NCI-H345 treated with DMSO at 0.1 percent for 48 hours (cell line): ENCODE measurements around the gene VANGL2.
"Not testable (repeated sequence)": the region's sequence is repeated elsewhere in the genome, so short reads cannot be mapped to it uniquely, and the experiment has no call there.

Source experiments
- DNase-seq: peaks from one replicate; lab custom pipeline; 2025; ENCODE audit not compliant: unreplicated experiment; lab: John Stamatoyannopoulos, UW

VANGL2 gene

DNA sequence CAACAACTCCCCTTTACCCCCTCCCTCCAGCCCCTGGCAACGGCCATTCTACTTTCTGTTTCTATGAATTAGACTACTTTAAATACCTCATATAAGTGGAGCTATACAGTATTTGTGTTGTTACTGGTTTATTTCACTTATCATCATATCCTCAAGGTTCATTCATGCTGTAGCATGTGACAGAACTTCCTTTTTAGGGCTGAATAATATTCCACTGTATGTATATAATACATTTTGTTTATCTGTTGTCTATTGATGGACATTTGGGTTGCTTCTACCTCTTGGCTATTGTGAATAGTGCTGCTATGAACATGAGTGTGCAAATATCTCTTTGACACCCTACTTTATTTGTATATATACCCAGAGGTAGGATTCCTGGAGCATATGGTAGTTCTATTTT is 31.3 kb upstream of the VANGL2 start:
- no peak for DNase-seq

DNA sequence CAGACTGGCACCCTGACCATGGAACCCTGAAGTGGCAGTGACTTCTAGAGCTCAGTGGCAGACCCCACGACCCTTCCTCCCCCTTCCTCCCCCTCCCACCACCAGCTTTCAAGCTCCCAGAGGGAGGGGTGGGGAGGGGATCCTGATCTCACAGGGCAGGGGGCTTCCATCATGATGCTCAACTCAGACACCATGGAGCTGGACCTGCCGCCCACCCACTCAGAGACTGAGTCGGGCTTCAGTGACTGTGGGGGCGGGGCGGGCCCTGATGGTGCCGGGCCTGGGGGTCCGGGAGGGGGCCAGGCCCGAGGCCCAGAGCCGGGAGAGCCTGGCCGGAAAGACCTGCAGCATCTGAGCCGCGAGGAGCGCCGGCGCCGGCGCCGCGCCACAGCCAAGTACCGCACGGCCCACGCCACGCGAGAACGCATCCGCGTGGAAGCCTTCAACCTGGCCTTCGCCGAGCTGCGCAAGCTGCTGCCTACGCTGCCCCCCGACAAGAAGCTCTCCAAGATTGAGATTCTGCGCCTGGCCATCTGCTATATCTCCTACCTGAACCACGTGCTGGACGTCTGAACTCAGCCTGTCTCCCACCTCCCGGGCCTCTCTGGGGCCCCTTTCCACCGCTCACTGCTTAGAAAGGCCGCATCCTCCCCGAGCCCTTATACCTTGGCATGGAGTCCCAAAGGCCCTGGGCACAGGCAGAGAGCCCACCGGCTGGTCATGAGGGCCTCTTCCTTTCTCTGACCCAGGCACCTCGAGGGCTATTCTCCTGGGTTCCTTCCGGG is 29.6 kb upstream of the VANGL2 start:
- no peak for DNase-seq

DNA sequence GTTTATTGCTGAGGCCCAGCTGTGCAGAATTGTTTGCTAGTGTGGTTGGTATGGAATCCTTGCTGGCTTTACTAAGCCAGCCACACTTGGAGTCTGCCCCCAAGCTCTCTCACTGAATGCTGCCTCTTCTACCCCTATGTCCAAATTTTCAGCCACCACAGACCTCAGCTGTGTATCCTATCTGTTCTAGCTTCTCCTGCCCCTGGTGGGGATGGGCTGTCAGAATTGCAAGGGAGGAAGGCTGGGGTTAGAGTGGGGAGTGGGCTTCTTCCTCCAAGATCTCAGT is 29.1 kb upstream of the VANGL2 start:
- DNase-seq = no peak

DNA sequence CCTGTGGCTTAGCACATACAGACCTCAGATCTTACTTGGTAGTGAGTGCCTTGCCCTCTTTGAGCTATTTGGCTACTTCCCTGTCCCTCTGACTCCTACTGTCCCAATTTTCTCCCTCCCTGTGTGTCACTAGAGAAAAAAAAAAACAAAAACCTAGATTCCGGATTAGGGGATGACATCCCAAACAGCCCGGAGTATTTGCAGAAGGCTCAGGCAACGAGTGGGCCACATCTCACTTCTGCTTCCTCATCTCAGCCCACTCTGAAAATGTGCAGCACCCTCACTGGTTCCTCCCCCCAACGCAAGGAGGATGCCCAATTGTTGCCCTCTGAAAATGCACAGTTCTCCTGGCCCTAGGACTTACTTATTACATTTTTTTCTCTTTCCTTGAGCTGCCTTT is 28.6 kb upstream of the VANGL2 start:
- DNase-seq = no peak

DNA sequence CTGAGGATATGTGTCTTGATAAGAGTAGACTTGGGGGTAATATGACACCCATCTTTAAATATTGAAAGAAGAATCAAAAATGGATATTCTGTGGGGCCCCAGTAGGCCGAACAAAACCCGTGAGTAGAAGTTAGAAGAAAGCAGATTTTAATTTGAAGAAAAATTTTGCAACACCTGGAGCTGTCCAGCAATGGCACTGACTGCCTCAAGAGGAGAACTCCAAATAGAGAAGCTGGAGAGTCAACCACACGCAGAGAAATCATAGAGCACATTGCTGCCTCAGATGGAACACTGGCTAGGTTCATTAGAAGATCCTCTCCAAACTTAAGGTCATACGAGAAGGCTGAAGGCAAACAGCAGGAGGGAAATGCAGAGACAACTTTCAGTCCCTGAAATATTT is 26.7 kb upstream of the VANGL2 start:
- no peak for DNase-seq

DNA sequence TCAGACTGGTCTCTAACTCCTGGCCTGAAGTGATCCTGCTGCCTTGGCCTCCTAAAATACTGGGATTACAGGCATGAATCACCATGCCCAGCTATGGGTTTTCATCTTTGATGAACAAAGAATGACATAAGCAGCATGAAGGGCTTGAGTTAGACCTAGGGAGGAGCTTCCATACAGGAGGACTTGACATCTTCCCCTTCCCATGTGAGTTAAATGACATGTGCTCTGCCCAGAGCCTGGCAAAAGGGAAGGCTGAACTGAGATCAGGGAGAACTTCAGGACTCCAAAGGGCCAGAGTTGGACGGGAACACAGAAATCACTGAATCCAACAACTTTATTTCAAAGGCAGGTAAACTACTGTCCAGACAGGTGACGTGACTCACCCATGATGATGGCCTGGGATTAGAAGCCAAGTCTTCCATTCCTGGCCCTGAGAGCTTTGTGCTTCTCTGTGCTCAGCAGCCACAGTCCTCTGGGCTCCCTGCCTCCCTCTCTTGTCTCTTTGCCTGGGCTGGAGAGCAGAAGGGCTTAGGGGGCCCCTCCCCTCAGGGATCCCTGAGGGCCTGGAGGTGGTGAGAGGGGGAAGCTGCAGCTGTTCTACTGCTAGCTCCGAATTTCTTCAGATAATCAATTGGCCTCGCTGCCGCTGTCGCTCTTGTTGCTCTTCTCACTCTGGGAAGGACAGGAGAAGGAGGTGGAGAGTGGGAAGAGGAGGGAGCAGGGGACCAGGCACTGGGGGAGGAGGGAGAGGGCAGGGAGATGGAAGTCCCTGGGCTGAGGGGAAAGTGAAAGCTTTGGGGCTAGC is 25.9 kb upstream of the VANGL2 start:
- DNase-seq = no peak

DNA sequence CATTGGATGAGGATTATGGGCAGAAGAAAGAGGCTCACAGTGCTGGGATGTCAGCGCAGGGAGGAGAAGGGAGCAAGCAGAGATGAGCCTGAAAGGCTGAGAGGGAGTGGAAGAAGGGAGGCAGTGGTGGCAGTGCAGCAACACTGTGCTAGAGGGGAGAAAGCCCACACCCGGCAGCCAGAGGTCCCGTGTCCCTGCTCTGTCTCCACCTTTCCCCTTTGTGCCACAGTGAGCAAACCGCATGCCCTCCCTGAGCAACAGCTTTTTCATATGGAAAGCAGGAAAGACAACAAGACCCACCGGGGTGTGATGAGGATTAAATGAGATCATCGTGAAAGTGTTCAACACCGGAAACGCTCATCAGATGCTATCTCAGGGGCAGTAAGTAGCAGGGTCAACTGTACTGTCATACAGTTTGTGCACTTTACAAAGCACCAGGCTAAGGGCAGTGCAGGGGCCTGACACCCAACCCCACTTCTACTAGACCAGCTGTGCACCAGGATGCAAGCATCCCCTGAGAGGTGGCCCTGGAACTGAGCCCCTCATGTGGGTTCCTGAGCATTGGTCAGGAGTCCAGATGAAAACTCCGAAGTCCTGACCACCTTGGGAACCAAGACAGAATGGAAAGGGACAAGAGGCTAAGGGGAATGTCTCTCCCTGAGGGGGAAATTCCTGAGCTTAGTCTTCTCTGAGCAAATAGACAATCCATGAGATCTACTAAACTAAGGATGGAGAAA is 24.4 kb upstream of the VANGL2 start:
- DNase-seq = no peak

DNA sequence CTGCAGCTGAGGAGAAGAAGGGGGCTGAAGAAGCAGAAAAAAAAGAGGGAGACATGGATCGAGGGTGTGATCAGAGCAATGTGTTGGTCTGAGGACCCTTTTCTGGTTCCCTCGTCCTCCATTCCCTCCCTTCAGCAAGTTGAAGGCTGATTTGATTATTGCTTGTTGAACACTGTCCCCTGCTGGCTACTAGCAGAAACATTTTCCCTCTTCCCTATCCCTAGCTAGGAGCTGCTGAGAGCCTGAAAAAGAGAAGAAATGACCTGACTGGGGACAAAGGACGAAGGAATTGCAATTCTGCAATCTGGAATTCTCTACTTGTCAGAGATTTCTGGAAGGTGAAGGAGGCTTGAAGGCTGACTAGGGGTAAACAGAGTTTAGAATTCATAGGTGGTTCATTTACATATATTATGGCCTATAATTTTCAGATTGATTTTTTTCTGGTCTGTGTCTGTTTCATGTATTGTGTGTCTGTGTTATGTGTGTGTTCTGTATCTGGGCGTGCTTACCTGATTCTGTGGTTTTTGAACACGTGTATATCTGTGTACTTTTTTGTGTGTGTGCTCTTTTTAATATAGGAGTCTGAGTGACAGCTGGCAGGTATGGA is 23.7 kb upstream of the VANGL2 start:
- peak; percentile 73 for DNase-seq

DNA sequence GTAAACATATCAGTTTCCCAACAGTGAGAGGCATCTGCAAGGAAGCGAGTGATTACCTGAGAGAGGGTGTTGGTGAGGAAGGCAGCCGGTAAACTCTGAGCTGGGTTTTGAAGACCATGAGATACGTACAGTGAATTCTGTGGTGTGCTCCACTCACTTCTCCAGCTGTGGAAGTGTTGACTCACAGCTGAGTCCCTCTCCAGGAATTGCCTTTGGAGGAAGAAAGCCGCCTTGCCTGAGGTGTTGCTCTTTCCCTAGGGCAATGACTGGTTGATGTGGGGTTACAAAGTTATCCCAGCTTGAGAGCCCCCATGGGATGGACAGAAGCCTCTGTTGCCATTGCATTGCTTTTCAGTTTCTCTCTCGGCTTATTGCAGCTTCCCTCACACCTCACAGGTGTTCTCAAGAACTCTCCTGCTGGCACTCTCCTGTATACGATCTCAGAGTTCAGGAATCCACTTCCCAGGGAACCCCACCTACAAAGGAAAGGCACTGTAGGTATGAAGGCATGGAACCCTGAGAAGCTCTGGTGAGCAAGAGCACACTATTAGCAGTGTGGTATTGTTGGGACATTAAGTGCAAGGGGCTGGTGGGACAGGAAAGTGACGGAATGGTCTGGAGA is 22.7 kb upstream of the VANGL2 start:
- DNase-seq = no peak

DNA sequence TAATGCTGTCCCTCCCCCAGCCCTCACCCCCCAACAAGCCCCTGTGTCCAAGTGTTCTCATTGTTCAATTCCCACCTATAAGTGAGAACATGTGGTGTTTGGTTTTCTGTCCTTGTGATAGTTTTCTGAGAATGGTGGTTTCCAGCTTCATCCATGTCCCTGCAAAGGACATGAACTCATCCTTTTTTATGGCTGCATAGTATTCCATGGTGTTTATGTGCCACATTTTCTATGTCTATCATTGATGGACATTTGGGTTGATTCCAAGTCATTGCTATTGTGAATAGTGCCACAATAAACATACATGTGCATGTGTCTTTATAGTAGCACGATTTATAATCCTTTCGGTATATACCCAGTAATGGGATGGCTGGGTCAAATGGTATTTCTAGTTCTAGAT is 15.6 kb upstream of the VANGL2 start:
- DNase-seq = not testable (repeated sequence)

DNA sequence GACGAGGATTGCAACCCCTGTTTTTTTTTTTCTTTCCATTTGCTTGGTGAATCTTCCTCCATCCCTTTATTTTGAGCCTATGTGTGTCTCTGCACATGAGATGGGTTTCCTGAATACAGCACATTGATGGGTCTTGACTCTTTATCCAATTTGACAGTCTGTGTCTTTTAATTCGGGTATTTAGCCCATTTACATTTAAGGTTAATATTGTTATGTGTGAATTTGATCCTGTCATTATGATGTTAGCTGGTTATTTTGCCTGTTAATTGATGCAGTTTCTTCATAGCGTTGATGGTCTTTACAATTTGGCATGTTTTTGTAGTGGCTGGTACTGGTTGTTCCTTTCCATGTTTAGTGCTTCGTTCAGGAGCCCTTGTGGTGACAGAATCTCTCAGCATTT is 12.0 kb upstream of the VANGL2 start:
- DNase-seq = not testable (repeated sequence)

DNA sequence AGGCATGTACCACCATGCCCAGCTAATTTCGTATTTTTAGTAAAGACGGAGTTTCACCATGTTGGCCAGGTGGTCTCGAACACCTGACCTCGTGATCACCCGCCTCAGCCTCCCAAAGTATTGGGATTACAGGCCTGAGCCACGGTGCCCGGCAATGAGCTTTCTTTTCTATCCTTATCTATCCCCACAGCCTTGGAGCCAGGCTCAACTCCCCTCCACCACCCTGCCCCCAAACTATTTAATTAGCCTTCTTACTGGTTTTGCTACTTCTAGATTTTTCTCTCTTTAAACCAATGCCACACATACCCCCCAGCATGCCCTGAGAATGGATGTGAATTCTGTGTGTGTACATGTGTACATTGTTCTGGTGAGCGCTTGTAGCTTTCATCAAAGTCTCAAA is 5.7 kb upstream of the VANGL2 start:
- no peak for DNase-seq

DNA sequence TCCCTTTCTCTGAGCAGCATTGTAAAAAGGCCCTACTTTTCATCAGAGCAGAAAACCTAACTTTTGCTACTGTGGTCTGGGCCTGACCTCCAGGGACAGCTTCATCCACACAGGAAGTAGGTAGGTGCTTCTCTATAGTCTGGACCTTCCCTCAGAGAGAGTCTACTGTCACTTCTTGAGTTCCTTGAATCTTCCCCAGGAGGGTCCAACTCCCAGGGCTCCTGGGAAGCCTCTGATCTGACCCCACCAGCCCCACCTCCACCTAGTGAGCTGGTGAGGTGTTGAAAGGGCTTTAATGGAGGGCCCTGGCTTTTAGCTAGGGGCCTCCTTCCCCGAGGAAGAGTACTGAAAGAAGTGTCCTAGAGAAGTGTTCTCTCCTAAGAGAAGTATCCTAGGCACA is 2.7 kb upstream of the VANGL2 start:
- DNase-seq = no peak

DNA sequence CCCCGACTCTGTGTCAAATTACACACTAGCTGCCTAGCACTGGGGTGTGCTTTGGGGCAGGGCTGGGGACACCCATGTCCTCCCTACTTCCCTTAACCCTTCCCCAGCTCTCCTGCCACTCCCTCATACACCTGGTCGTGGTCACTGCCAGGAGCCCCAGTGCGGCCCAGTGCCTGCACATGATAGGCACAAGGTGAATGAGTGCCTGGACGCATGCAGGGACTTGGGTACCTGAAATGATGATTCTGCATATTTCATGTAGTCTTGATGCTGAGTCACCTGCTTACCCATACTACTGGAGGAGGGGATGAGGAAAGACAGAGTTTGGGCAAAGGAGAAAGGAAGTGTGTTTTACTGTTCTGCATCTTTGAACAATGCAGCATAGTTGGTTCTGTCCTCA is 1.5 kb upstream of the VANGL2 start:
- DNase-seq = no peak

DNA sequence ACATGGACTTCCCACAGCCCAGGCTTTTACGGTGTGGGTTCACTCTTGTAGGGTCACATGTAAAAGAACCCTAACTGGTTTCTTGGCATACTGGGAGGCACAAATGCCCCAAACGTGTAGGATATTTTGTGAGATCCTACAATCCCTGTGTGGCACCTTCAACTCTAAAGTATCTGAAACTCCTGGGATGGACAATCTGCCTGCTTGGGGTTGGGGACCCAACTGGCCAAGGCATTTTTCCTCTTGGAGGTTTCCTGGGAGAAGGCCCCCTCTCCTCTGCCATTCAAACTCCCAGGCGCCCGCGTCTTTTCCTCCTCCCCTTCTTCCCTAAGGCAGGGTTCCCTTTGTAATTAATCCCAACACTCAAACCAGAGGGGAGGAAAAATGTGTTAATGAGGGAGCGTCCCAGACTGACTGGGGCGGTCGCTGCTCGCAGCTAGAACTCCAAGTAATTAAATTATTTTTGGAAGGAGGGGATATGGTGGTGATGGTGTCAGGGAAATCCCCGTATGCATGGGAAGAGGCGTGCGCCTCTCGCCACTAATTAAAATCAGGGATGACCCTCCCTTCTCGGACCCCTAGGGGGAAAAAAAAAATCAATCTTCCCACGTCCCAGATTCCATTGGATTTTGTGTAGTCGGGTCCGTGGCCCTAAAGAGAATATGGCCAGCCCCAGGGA is 681 bp upstream of the VANGL2 start:
- DNase-seq = no peak

DNA sequence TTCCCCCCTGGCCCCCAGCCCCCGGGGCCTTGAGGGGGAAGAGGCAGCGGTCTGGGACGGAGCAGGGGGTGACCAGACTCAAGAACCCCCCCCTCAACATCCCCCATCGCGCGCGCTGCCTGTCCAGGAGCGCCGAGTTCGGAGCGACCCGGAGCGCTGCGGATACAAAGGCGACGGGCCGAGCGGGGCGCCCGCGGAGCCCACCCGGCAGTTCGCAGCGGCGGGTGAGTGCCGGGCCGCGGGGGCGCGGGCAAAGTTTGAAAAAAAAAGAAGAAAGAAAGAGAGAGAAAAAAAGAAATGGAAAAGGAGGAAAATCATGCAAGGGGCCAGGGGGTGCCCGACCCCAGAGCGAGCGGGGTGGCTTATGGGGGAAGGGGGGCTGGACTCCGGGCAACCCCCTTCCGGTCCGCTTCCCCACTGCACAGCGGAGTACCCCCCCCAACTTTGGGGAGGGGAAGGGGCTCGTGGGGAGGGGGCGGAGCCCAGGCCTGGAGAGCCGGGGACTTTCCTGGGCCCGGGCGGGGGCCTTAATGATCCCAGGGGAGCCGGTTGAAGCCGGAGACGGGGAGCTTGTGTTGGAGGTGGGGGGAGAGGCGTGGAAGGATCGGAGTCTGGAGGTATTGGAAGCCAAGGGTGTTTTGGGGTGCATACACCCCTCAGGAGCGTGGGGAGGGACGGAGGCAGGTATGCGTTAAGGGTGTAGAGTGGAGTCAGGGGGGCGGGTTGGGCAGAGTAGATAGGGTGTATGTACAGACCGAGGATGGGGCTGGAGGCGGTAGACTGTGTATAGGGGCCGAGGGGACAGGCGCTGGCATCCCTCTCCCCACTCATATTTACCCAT is 502 bp downstream of the VANGL2 start:
- DNase-seq = no peak

DNA sequence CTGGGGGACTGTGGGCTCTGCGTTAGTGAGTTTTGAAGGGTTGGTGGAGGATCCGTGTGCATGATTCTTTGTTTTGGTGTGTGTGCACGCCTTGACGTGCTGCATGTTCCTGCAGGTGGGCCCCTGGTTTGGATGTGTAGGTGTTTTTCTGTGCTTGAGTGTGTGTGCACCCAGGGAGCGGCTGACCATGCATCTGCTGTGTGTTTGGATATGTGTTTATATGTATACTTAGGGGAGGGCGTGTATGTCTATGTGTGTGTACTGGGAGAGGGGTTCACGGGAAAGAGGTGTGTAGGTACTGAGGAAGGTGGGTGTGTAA is 1.1 kb downstream of the VANGL2 start:
- no peak for DNase-seq

DNA sequence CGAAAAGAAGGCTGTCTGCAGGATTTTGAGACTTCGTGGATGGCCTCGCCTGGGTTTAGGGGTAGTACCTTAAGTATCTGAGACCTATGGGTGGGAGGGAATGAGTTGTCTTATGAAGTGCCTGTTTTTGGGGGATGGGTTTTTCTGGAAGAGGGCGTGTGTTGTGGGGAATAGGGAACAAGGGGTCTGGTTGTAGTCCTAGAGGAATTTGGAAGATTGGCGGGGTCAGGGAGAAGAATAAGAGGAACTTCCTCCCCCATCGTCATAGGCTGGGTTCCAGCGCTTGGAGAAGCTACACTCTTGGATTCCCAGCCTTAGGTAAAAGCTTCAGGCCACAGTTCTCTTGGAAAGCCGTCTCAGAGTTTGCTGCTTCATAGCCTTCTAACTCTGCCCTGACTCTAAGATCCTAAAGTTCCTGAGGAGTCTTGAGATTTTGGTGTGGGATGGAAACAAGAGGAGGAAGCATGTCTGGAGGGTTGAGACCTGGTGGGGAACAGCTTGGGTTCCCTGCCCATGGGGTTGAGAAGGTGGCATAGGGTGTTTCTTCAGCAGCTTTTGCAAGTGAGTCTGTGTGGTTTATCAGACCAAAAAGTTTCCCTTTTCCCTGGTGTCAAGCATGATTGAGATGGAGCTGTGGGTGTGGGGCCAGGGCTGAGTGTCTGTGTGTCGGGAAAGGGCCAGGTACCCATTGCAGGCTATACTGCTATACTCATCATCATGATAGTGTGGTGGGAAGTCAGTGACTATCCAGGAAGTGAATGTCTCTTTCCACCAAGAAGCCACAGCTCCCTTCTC is 1.8 kb downstream of the VANGL2 start:
- DNase-seq = no peak

DNA sequence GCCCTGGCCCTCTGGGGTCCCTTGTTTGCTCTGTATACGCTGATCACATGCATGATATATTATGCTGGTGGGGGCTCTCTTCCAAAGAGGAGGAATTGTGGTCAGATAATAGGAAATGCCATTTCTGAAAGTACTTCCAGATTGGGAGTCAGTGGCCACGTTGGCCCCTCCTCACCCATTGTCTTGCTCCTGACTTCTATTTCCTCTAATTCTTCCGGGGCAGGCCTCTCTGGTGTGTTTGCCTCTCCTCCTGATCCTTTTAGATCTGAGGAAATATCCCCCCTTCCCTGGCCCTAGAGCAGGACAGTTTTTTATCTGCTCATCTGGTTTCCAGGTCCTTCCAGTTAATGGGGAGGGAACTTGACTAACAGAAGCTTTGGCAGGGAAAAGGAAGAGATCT is 2.9 kb downstream of the VANGL2 start:
- no peak for DNase-seq
